ENCODE data around the gene TEN1.

The TEN1 gene

DNA sequence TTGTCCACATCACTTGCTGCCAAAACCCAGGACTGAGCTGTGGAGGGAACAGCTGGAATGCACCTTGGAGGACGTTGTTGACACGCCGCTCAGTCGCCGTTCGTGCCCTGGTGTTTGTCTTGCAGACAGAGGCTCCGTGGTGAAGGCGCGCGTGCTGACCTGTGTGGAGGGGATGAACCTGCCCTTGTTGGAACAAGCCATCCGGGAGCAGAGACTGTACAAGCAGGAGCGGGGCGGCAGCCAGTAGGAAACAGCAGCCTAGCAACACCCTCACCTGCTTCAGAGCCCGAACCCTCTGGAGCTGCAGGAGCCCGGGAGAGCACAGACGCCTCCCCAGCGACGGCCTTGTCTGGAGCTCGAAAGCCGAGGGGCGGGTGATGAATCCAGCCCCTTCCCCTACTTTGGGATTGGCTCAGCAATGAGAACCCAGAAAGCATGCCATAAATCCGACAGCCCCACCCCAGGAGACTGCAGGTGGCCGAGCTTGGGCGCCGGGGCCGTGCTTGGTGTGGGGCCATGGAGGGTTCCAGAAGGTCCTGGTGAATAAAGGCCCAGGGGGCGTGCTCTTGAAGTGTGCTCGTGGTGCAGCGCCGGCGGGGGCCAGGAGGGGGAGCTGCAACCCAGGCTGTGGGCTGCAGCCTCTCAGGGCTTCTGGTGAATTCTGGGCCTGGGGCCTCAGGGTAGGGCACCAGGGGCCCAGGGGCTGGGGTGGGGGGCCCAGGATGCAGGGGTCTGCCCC, 21.1 kb downstream of the TEN1 start:
- Histone ChIP-seq H3K9me3 (ENCODE audit: low read length) (no peaks in the 10 kb centered on the region), H3K27ac (ENCODE audit: low read depth, low read length) (no peak overlapping the region), H3K36me3 (ENCODE audit: insufficient read depth, low read length) (no peaks in the 10 kb centered on the region), H3K4me1 (ENCODE audit: insufficient read depth, low read length) (peaks cover 3% of the 10 kb centered on the region), H3K27me3 (ENCODE audit: control insufficient read depth in 1 of 2, insufficient read depth in 2 of 2, low read length in 2 of 2) (no peaks in the 10 kb centered on the region), H3K4me3 (ENCODE audit: low read depth in 1 of 2, low read length in 2 of 2) (no peak overlapping the region), H3K9ac (ENCODE audit: low read length) (no peak overlapping the region)

DNA sequence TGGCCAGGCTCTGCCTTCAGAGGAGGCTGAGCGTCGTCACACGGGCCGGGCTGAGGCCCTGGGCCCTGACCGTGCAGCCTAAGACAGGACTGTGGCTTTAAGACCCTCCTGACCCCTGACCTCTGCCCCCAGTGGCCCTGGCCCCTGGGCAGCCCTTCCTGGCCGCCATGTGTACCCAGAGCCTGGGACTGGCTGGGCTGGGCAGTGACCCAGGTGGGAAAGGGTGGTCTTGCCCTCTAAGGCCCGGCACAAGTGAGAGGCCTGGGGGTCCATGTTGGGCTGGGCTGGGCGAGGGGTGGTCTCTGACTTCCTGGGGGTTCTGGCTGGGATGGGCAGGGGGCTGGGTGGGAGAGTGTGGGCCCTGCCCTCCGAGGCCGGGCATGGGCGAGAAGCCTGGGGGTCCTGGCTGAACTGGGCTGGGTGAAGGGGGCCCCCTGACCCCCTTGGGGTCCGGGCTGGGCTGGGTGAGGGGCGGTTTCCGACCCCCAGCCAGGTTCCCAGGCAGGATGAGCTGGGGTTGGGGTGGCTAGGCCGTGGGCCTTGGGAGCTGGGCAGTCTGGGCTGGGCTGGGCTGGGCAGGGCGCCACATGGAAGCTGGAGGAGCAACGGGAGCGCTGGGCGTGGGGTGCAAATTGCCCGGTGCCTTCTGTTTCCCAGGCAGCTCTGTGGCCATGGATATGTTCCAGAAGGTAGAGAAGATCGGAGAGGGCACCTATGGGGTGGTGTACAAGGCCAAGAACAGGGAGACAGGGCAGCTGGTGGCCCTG, 21.9 kb downstream of the TEN1 start, which contains the start of gene CDK3:
Gene CDK3 (plus strand): TSS at position 101 of the 767 bp plus-strand sequence. CDS start 571 bp downstream, at position 672.
- peaks cover 3% of the 10 kb centered on the region for H3K4me1 ChIP-seq (ENCODE audit: insufficient read depth, low read length)
- H3K27me3 ChIP-seq (ENCODE audit: control insufficient read depth in 1 of 2, insufficient read depth in 2 of 2, low read length in 2 of 2): no peaks in the 10 kb centered on the region

DNA sequence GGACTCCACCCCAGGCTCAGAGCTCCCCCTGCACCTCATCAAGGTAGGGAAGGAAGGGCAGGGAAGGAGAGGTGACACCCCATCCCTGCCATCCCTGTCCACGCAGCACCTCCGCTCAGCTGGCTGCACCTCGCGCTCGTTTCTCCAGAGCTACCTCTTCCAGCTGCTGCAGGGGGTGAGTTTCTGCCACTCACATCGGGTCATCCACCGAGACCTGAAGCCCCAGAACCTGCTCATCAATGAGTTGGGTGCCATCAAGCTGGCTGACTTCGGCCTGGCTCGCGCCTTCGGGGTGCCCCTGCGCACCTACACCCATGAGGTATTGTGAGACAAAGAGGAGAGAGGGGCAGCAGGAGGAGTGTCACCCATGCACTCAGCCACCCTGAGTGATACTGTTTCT, 23.1 kb downstream of the TEN1 start:
- Histone ChIP-seq H3K27ac (ENCODE audit: low read depth, low read length) (no peak overlapping the region), H3K4me3 (ENCODE audit: low read depth in 1 of 2, low read length in 2 of 2) (no peak overlapping the region), H3K36me3 (ENCODE audit: insufficient read depth, low read length) (no peaks in the 10 kb centered on the region), H3K4me1 (ENCODE audit: insufficient read depth, low read length) (no peaks in the 10 kb centered on the region), H3K9ac (ENCODE audit: low read length) (no peak overlapping the region), H3K27me3 (ENCODE audit: control insufficient read depth in 1 of 2, insufficient read depth in 2 of 2, low read length in 2 of 2) (no peaks in the 10 kb centered on the region), H3K9me3 (ENCODE audit: low read length) (no peaks in the 10 kb centered on the region)

More for the DNA sequence above, 21.9 kb downstream of the TEN1 start, which contains the start of gene CDK3:
- Histone ChIP-seq H3K36me3 (ENCODE audit: insufficient read depth, low read length) (no peaks in the 10 kb centered on the region), H3K9ac (ENCODE audit: low read length) (no peak within 1 kb of the TSS), H3K4me3 (ENCODE audit: low read depth in 1 of 2, low read length in 2 of 2) (no peak within 1 kb of the TSS), H3K27ac (ENCODE audit: low read depth, low read length) (no peak within 1 kb of the TSS), H3K9me3 (ENCODE audit: low read length) (no peaks in the 10 kb centered on the region)

DNA sequence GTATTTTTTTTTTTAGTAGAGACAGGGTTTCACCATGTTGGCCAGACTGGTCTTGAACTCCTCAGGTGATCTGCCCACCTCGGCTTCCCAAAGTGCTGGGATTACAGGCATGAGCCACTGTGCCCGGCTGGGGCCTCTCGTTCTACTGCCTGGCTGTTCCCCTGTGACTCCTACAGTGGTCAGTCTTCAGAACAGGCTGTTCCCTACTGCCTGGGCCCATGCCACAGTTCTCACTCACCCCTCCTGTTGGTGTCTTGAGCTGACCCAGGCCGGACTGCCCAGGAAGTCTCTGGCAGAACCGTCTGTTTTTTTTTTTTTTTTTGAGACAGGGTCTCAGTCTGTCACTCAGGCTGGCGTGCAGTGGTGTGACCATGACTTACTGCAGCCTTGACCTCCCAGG, 24.9 kb downstream of the TEN1 start:
- Histone ChIP-seq H3K27ac (ENCODE audit: low read depth, low read length) (no peak overlapping the region), H3K9ac (ENCODE audit: low read length) (no peak overlapping the region), H3K9me3 (ENCODE audit: low read length) (no peaks in the 10 kb centered on the region), H3K36me3 (ENCODE audit: insufficient read depth, low read length) (no peaks in the 10 kb centered on the region), H3K4me1 (ENCODE audit: insufficient read depth, low read length) (no peaks in the 10 kb centered on the region), H3K4me3 (ENCODE audit: low read depth in 1 of 2, low read length in 2 of 2) (no peak overlapping the region), H3K27me3 (ENCODE audit: control insufficient read depth in 1 of 2, insufficient read depth in 2 of 2, low read length in 2 of 2) (no peaks in the 10 kb centered on the region)

DNA sequence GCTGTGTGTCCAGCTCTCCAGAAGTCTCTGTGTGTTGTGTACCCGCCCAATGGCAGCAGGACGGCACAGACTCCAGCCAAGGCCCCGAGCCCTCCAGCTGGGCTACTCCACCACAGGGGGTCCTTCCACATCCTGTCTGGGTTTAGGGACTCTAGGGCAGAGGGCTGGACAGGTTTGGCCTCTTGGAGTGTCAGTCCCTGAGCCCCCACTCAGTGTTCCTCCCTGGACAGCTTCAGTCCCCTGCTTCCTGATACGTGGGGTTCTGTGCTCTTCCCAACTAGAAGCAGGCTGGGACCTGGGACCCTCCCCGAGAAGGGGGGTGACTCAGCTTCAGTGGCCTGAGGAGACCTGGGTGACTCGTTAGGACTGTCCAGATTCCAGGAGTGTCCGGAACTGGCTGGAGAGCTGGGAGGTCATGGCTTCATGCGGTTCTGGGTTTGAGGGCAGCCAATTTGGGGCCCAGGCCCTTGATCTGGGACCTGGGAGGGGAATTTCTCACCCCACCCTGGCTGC, 25.8 kb downstream of the TEN1 start:
- no peaks in the 10 kb centered on the region for H3K4me1 ChIP-seq (ENCODE audit: insufficient read depth, low read length)
- H3K9me3 ChIP-seq (ENCODE audit: low read length): no peaks in the 10 kb centered on the region
- no peaks in the 10 kb centered on the region for H3K27me3 ChIP-seq (ENCODE audit: control insufficient read depth in 1 of 2, insufficient read depth in 2 of 2, low read length in 2 of 2)
- no peak overlapping the region for H3K27ac ChIP-seq (ENCODE audit: low read depth, low read length)
- no peak overlapping the region for H3K4me3 ChIP-seq (ENCODE audit: low read depth in 1 of 2, low read length in 2 of 2)
- no peaks in the 10 kb centered on the region for H3K36me3 ChIP-seq (ENCODE audit: insufficient read depth, low read length)
- H3K9ac ChIP-seq (ENCODE audit: low read length): no peak overlapping the region

DNA sequence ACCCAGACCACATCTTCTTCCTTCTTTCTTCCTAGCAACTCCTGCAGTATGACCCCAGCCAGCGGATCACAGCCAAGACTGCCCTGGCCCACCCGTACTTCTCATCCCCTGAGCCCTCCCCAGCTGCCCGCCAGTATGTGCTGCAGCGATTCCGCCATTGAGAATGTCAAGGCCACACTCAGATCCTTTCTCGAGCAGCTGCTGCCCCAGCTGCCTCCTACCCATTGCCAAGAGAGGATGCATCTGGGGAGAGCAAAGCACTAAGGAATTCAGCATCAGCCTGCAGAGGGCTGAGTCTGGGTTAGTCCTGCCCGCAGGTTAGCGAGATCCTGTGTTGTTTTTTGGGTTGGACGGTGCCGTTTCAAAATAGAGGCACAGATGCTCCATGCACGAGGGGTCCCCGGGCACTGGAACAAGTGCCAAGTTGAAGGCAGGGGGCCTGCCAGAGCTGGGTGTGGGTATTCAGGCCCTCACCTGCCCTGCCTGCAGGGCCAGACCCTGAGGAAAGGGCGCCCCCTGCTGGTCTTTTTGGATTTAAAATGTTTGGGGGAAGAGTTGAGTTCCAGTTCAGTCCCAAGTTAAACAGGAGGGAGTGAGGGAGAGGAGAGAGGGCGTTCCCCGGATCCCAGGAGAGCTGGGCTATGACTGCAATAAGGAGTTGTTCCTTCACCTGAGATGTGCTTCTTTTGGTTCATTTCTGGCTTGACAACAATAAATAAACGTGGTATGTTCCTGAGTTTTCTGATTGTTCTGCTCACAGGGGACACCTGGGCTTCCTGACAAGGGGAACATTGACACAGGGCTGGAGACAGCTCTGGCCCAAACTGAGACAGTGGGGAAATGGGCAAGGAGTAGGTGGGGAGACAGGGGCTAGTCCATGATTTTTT, 26.5 kb downstream of the TEN1 start:
- Histone ChIP-seq H3K9me3 (ENCODE audit: low read length) (no peaks in the 10 kb centered on the region), H3K9ac (ENCODE audit: low read length) (no peak overlapping the region), H3K4me1 (ENCODE audit: insufficient read depth, low read length) (no peaks in the 10 kb centered on the region), H3K27me3 (ENCODE audit: control insufficient read depth in 1 of 2, insufficient read depth in 2 of 2, low read length in 2 of 2) (no peaks in the 10 kb centered on the region), H3K4me3 (ENCODE audit: low read depth in 1 of 2, low read length in 2 of 2) (no peak overlapping the region), H3K27ac (ENCODE audit: low read depth, low read length) (no peak overlapping the region), H3K36me3 (ENCODE audit: insufficient read depth, low read length) (no peaks in the 10 kb centered on the region)

DNA sequence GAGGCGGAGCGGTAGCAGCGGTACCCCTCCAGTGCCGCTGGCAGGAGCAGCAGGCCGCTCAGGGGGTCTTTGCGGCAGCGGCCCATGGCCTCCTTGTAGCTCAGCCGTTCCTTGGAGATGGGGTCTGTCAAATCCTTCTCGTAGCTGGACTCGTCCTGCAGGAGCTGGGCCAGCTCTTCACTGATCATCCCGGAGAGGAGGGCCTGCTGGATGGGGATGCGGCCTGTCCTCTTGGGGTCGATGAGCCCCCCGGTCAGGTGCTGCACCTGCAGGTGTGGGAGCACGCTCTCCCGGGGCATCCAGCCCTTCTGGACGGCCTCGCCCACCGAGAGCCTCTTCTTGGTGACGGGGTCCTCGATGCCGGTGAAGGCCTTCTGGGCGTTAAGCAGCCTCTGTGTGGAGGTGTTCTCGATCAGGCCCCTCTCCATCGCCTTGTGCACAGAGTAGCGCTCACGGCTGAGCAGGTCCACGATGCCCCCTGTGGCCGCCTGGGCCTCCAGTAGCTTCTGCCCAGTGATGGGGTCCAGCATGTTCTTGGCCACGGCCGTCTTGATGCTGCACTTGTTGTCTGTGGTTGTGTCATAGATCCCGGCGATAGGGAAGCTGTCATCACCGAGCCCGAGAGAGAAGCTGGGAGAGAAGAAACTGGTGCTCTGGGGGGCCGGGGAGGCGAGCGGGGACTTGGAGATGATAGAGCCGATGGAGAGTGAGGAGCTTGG, 28.2 kb downstream of the TEN1 start:
- Histone ChIP-seq H3K9ac (ENCODE audit: low read length) (no peak overlapping the region), H3K9me3 (ENCODE audit: low read length) (no peaks in the 10 kb centered on the region), H3K27me3 (ENCODE audit: control insufficient read depth in 1 of 2, insufficient read depth in 2 of 2, low read length in 2 of 2) (no peaks in the 10 kb centered on the region), H3K4me1 (ENCODE audit: insufficient read depth, low read length) (no peaks in the 10 kb centered on the region), H3K36me3 (ENCODE audit: insufficient read depth, low read length) (no peaks in the 10 kb centered on the region), H3K4me3 (ENCODE audit: low read depth in 1 of 2, low read length in 2 of 2) (no peak overlapping the region), H3K27ac (ENCODE audit: low read depth, low read length) (no peak overlapping the region)

DNA sequence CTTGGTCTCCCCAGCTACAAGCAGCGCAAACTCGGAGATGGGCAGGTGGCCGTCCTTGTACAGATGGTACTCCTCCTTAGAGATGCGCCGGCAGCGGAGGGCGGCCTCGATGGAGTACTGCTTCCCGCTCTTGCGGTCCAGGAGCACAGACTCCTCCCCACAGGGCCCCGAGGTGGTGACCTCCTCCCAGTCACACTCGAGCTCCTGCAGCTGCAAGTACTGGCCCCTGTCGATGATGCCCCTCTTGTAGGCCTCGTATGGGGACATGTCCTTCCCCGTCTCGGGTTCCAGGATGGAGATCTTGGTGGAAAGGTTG, 28.8 kb downstream of the TEN1 start:
- no peak overlapping the region for H3K27ac ChIP-seq (ENCODE audit: low read depth, low read length)
- H3K36me3 ChIP-seq (ENCODE audit: insufficient read depth, low read length): no peaks in the 10 kb centered on the region

DNA sequence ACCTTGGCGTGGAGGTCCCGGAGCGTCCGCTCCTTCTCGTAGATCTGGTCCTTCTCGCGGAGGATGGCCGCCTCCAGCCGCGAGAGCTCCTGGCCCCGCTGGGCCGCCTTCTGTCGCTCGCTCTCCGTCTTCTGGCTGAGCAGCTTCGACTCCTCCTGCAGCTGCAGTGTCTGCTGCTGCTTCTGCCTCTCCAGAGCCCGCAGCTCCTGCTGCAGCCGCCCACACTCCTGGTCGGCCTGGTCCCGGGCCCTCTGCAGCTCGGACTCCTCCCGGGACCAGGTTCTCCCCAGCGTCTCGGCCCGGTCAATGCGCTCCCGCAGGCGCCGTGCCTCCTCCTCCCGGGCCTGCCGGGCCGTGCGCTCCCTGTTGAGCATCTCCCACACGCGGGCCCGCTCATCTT, 29.2 kb downstream of the TEN1 start:
- Histone ChIP-seq H3K27me3 (ENCODE audit: control insufficient read depth in 1 of 2, insufficient read depth in 2 of 2, low read length in 2 of 2) (no peaks in the 10 kb centered on the region), H3K4me3 (ENCODE audit: low read depth in 1 of 2, low read length in 2 of 2) (no peak overlapping the region), H3K4me1 (ENCODE audit: insufficient read depth, low read length) (no peaks in the 10 kb centered on the region), H3K36me3 (ENCODE audit: insufficient read depth, low read length) (no peaks in the 10 kb centered on the region), H3K27ac (ENCODE audit: low read depth, low read length) (no peak overlapping the region), H3K9ac (ENCODE audit: low read length) (no peak overlapping the region), H3K9me3 (ENCODE audit: low read length) (no peaks in the 10 kb centered on the region)

More for the DNA sequence above, 28.8 kb downstream of the TEN1 start:
- H3K9ac ChIP-seq (ENCODE audit: low read length): no peak overlapping the region
- H3K9me3 ChIP-seq (ENCODE audit: low read length): no peaks in the 10 kb centered on the region
- no peak overlapping the region for H3K4me3 ChIP-seq (ENCODE audit: low read depth in 1 of 2, low read length in 2 of 2)
- H3K27me3 ChIP-seq (ENCODE audit: control insufficient read depth in 1 of 2, insufficient read depth in 2 of 2, low read length in 2 of 2): no peaks in the 10 kb centered on the region
- H3K4me1 ChIP-seq (ENCODE audit: insufficient read depth, low read length): no peaks in the 10 kb centered on the region

DNA sequence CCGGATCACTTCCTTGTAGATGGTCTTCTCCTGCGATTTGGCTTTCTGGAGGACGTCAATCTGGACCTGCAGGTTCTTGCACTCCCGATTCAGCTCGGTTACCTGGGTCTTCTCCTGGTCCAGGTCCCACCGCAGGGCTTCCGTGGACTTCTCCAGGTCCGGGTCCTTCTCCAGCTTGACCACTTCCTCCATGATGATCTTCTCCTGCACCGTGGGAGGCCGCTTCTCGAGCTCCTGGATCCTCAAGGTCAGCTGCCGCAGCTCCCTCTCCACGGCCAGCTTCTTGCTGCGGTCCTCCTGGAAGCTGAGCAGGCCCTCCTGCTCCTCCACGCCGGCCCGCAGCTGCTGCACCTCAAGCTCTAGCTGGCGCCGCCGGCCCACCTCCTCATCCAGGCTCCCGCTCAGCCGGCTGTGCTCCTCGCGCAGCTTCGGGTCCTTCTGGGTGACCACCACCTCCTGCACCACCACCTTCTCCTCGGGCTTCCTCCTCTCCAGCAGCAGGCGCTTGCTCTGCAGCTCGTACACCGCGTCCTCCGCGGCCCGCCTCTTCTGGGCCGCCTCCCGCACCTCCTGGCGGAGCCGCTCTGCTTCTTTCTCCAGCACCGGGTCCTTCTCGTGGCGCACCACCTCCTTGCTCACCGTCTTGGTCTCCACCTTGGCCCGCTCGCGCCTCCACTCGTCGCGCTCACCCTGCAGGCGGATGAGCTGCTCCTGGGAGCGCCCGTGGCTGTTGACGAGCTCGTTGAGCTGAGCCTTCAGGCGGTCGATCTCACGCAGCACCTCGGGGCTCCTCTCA, 29.8 kb downstream of the TEN1 start:
- H3K9me3 ChIP-seq (ENCODE audit: low read length): no peaks in the 10 kb centered on the region
- no peaks in the 10 kb centered on the region for H3K27me3 ChIP-seq (ENCODE audit: control insufficient read depth in 1 of 2, insufficient read depth in 2 of 2, low read length in 2 of 2)
- no peaks in the 10 kb centered on the region for H3K36me3 ChIP-seq (ENCODE audit: insufficient read depth, low read length)
- H3K4me3 ChIP-seq (ENCODE audit: low read depth in 1 of 2, low read length in 2 of 2): no peak overlapping the region
- H3K4me1 ChIP-seq (ENCODE audit: insufficient read depth, low read length): no peaks in the 10 kb centered on the region
- no peak overlapping the region for H3K27ac ChIP-seq (ENCODE audit: low read depth, low read length)
- H3K9ac ChIP-seq (ENCODE audit: low read length): no peak overlapping the region
